ENCODE measurements around the gene DRG2. TPM values are rescaled to one million over a fixed set of nuclear protein-coding genes. Genes with fewer than 3 reads are reported as not detected.

The DRG2 gene
- total RNA-seq, 1 experiment from 2014 or later: 52.0 TPM

GRCh38 chr17:18139092-18139491 lies 51.3 kb downstream of the DRG2 start:
- no peak overlapping the region for H3K56ac ChIP-seq (ENCODE audit: insufficient read length, low read depth, low read length)
- no peak overlapping the region for H3K23ac ChIP-seq (ENCODE audit: insufficient read length, low read depth, low read length)
- no peaks in the 10 kb centered on the region for H3K9me3 Mint-ChIP-seq
- no peak overlapping the region for H2BK20ac ChIP-seq (ENCODE audit: low read depth, low read length, poor library complexity, severe bottlenecking)
- H3T11ph ChIP-seq (ENCODE audit: low read length): no peak overlapping the region
- no peaks in the 10 kb centered on the region for H3K79me2 ChIP-seq (ENCODE audit: insufficient read depth, low read length)
- no peak overlapping the region for H2BK15ac ChIP-seq (ENCODE audit: low read depth, low read length)
- no peaks in the 10 kb centered on the region for H3K79me1 ChIP-seq (ENCODE audit: insufficient read depth, low read depth, low read length, poor library complexity, severe bottlenecking)
- H2BK12ac ChIP-seq (ENCODE audit: insufficient read length, low read depth, low read length): no peak overlapping the region
- TF ChIP-seq CTCF (conservative IDR thresholded peaks at IDR 0.05): no peak
- no peaks in the 10 kb centered on the region for H3K23me2 ChIP-seq (ENCODE audit: insufficient read length, low read depth, low read length, poor library complexity, severe bottlenecking)
- H3K27ac ChIP-seq (ENCODE audit: insufficient read length, low read depth, low read length): no peak overlapping the region
- H3K18ac ChIP-seq (ENCODE audit: insufficient read length, low read depth, low read length): no peak overlapping the region
- no peak overlapping the region for H3K4me2 ChIP-seq (ENCODE audit: insufficient read depth, insufficient read length, low read length)
- H3K36me3 Mint-ChIP-seq (ENCODE audit: insufficient read depth in 1 of 3, low read depth in 3 of 3): no peaks in the 10 kb centered on the region
- H2BK5ac ChIP-seq (ENCODE audit: insufficient read length, low read length): no peak overlapping the region
- no peak overlapping the region for H3K14ac ChIP-seq (ENCODE audit: insufficient read depth, low read length)
- H4K91ac ChIP-seq (ENCODE audit: insufficient read length, low read depth, low read length): no peak overlapping the region
- no peak overlapping the region for H3K4me3 Mint-ChIP-seq
- peaks cover 15 to 26% of the 10 kb centered on the region in 2 experiments for H3K4me1 Mint-ChIP-seq
- H3K27ac Mint-ChIP-seq: no peak overlapping the region
- H3K27me3 ChIP-seq (ENCODE audit: insufficient read depth, low read length): no peaks in the 10 kb centered on the region
- no peaks in the 10 kb centered on the region for H3K9me3 ChIP-seq (ENCODE audit: control insufficient read depth, low read depth, low read length)
- no peak overlapping the region for H2BK120ac ChIP-seq (ENCODE audit: low read depth, low read length, poor library complexity, severe bottlenecking)
- H2AFZ ChIP-seq (ENCODE audit: low read length): no peak overlapping the region
- H3K9ac ChIP-seq (ENCODE audit: extremely low read depth, insufficient read length, low read length): no peak overlapping the region
- H4K20me1 ChIP-seq (ENCODE audit: control insufficient read depth, insufficient read depth, insufficient read length): no peaks in the 10 kb centered on the region
- H4K8ac ChIP-seq (replicated peaks; ENCODE audit: insufficient read length, low read depth, low read length): no peak overlapping the region
- H4K5ac ChIP-seq (ENCODE audit: insufficient read length, low read depth, low read length): no peak overlapping the region
- no CpG with 5 or more reads among the region's 2 CpGs for WGBS (ENCODE audit: extremely low coverage, insufficient read length, low lambda C conversion rate)
- no peak for DNase-seq
- no peak overlapping the region for H2AK5ac ChIP-seq (ENCODE audit: insufficient read length, low read length)
- H3K4ac ChIP-seq (ENCODE audit: low read depth, low read length): no peak overlapping the region
- peaks cover 3% of the 10 kb centered on the region; the same call in 1 of the 2 replicates for H3K4me1 ChIP-seq (ENCODE audit: insufficient read depth, low read length)
- peaks cover 11% of the 10 kb centered on the region for H3K27me3 Mint-ChIP-seq (ENCODE audit: low read depth)

All from H9 (cell line).